Measurements from ENCODE around the gene FAM187B. TPM values are rescaled to one million over a fixed set of nuclear protein-coding genes. Genes with fewer than 3 reads are reported as not detected.

FAM187B gene
- total and polyA plus RNA-seq, 2 experiments from 2014 or later, result not detected

GRCh38 chr19:35260694-35261304, 32.3 kb upstream of the FAM187B start:
- peaks cover 7% of the 10 kb centered on the region for H3K4me1 ChIP-seq (ENCODE audit: insufficient read depth)
- no peak overlapping the region for H3K4me2 ChIP-seq
- no peaks in the 10 kb centered on the region for H3K36me3 ChIP-seq (replicated peaks; ENCODE audit: insufficient read depth, low read depth)
- no peaks in the 10 kb centered on the region for H3K27me3 ChIP-seq
- no peaks in the 10 kb centered on the region for H3K9me2 ChIP-seq (replicated peaks; ENCODE audit: insufficient read depth)
- no peak overlapping the region for H3K27ac ChIP-seq
- no peak for DNase-seq (ENCODE audit: low spot score)
- no peak for TF ChIP-seq EZH2phosphoT487 (IDR thresholded peaks at IDR 0.05; ENCODE audit: low read depth, severe bottlenecking, unreplicated experiment)
- TF ChIP-seq CTCF (IDR thresholded peaks at IDR 0.05; ENCODE audit: poor library complexity), result no peak
- no peak for TF ChIP-seq EZH2 (IDR thresholded peaks at IDR 0.05; ENCODE audit: borderline replicate concordance)
- H4K20me1 ChIP-seq (ENCODE audit: insufficient read depth, poor library complexity, severe bottlenecking), result no peaks in the 10 kb centered on the region
- peaks cover 10% of the 10 kb centered on the region for H3K79me2 ChIP-seq
- no peaks in the 10 kb centered on the region for H3K9me3 ChIP-seq (ENCODE audit: low read depth)
- H3K4me3 ChIP-seq, result no peak overlapping the region
- 89% methylated on average over 10 of the region's 10 CpGs for WGBS (ENCODE audit: low lambda C conversion rate, missing lambda C conversion rate)
- no peak overlapping the region for H2AFZ ChIP-seq

GRCh38 chr19:35257113-35257461, 28.5 kb upstream of the FAM187B start:
- H3K36me3 ChIP-seq (replicated peaks; ENCODE audit: insufficient read depth, low read depth), result no peaks in the 10 kb centered on the region
- TF ChIP-seq EZH2 (IDR thresholded peaks at IDR 0.05; ENCODE audit: borderline replicate concordance) (no peak), CTCF (IDR thresholded peaks at IDR 0.05; ENCODE audit: poor library complexity) (no peak), EZH2phosphoT487 (IDR thresholded peaks at IDR 0.05; ENCODE audit: low read depth, severe bottlenecking, unreplicated experiment) (no peak)
- H3K4me3 ChIP-seq, result no peak overlapping the region
- H2AFZ ChIP-seq, result no peak overlapping the region
- H3K27me3 ChIP-seq, result no peaks in the 10 kb centered on the region
- peaks cover 28% of the 10 kb centered on the region for H3K79me2 ChIP-seq
- no peak overlapping the region for H3K4me2 ChIP-seq
- DNase-seq (ENCODE audit: low spot score), result no peak
- no peaks in the 10 kb centered on the region for H3K9me3 ChIP-seq (ENCODE audit: low read depth)
- no peaks in the 10 kb centered on the region for H3K9me2 ChIP-seq (replicated peaks; ENCODE audit: insufficient read depth)
- H4K20me1 ChIP-seq (ENCODE audit: insufficient read depth, poor library complexity, severe bottlenecking), result no peaks in the 10 kb centered on the region
- 88% methylated on average over 9 of the region's 9 CpGs for WGBS (ENCODE audit: low lambda C conversion rate, missing lambda C conversion rate)
- H3K4me1 ChIP-seq (ENCODE audit: insufficient read depth), result no peaks in the 10 kb centered on the region
- no peak overlapping the region for H3K27ac ChIP-seq

- no peak overlapping the region for H2AFZ ChIP-seq
- H3K9me2 ChIP-seq (replicated peaks; ENCODE audit: insufficient read depth), result no peaks in the 10 kb centered on the region
- TF ChIP-seq EZH2phosphoT487 (IDR thresholded peaks at IDR 0.05; ENCODE audit: low read depth, severe bottlenecking, unreplicated experiment) (no peak), CTCF (IDR thresholded peaks at IDR 0.05; ENCODE audit: poor library complexity) (no peak), EZH2 (IDR thresholded peaks at IDR 0.05; ENCODE audit: borderline replicate concordance) (no peak)
- no peak overlapping the region for H3K27ac ChIP-seq
- no peak overlapping the region for H3K4me3 ChIP-seq
- DNase-seq (ENCODE audit: low spot score), result no peak
- no peaks in the 10 kb centered on the region for H3K36me3 ChIP-seq (replicated peaks; ENCODE audit: insufficient read depth, low read depth)
- no peaks in the 10 kb centered on the region for H3K4me1 ChIP-seq (ENCODE audit: insufficient read depth)
- H3K27me3 ChIP-seq, result no peaks in the 10 kb centered on the region
- WGBS (ENCODE audit: low lambda C conversion rate, missing lambda C conversion rate), result 81% methylated on average over 2 of the region's 2 CpGs
- no peaks in the 10 kb centered on the region for H3K9me3 ChIP-seq (ENCODE audit: low read depth)
- peaks cover 29% of the 10 kb centered on the region for H3K79me2 ChIP-seq
- no peak overlapping the region for H3K4me2 ChIP-seq
- no peaks in the 10 kb centered on the region for H4K20me1 ChIP-seq (ENCODE audit: insufficient read depth, poor library complexity, severe bottlenecking)
Observed at GRCh38 chr19:35256566-35256965, 28.0 kb upstream of the FAM187B start.

All from hepatocyte (in vitro differentiated cells).